Glomerular endothelial cell (primary cell): ENCODE results near the gene TSPYL1. TPM values are rescaled to one million over a fixed set of nuclear protein-coding genes. Genes with fewer than 3 reads are reported as not detected.

Experiments
- total RNA-seq: library from RNA; depleted of rRNA; stranded (reverse); fragments of >200 nt; gene quantifications from 2 replicates; pipeline ENCODE4 v1.2.3, GENCODE V29; 2015

TSPYL1 gene
- total RNA-seq, 1 donor from 2014 or later = 47.1 TPM

Other genes starting within 250 kb of the TSPYL1 start
- 0.06 and 0.53 TPM in 2 replicates for gene FRK, start 219.0 kb downstream of the TSPYL1 start, total RNA-seq
- gene NT5DC1, start 179.1 kb downstream of the TSPYL1 start, total RNA-seq = 5.9 and 6.2 TPM in 2 replicates
- not detected in 2 replicates for gene COL10A1, start 153.8 kb downstream of the TSPYL1 start, total RNA-seq
- 14.4 and 16.2 TPM in 2 replicates for gene TSPYL4, start 25.9 kb downstream of the TSPYL1 start, total RNA-seq
- 20.8 and 21.5 TPM in 2 replicates for gene DSE, start 91.0 kb upstream of the TSPYL1 start, total RNA-seq
- 0.68 and 1.1 TPM in 2 replicates for gene CALHM6, start 181.4 kb upstream of the TSPYL1 start, total RNA-seq
- 4.8 and 5.5 TPM in 2 replicates for gene CALHM5, start 231.7 kb upstream of the TSPYL1 start, total RNA-seq